Measurements from ENCODE around the gene FARS2. TPM values are rescaled to one million over a fixed set of nuclear protein-coding genes. Genes with fewer than 3 reads are reported as not detected.

The FARS2 gene
- total RNA-seq, 1 experiment from 2014 or later, result 13.8 TPM

DNA sequence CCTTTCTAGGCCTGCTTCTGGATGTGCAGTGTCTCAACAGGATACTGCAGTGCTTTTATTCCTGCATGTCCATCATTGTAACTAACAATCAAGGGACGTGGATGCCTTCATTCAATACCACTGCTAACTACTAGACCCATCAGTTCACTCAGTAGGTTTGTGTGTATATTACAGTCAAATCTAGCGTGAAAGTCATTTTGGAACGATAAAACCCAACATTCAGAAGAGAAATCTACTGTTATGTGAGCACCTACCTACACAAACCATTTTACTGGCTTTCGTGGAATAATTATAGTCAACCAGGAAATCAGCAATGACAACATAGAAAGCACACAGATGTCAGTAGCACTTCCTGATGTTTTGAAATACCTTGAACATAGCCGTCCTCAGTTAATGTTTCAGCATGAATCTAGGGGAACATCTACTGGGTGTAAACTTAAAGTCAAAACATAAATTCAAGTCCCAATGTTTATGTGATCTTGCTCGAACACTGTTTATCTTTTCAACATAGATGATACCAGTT is 270.6 kb downstream of the FARS2 start:
- Histone ChIP-seq H3K79me2 (ENCODE audit: insufficient read depth, low read length) (no peaks in the 10 kb centered on the region), H3K27me3 (ENCODE audit: insufficient read depth, low read length) (no peaks in the 10 kb centered on the region), H2AFZ (ENCODE audit: low read depth, low read length, poor library complexity, severe bottlenecking) (no peak overlapping the region), H3K4me1 (ENCODE audit: control insufficient read depth in 1 of 2, insufficient read depth in 2 of 2, low read length in 2 of 2) (no peaks in the 10 kb centered on the region), H3K4me3 (replicated peaks in 1 of 2; ENCODE audit: low read depth in 1 of 2, low read length in 2 of 2) (no peak overlapping the region), H3K9me2 (ENCODE audit: insufficient read depth) (no peaks in the 10 kb centered on the region), H3K27ac (ENCODE audit: low read depth, low read length) (no peak overlapping the region), H3K36me3 (ENCODE audit: control insufficient read depth in 1 of 2, insufficient read depth in 2 of 2, low read length in 2 of 2) (no peaks in the 10 kb centered on the region), H3K9me3 (ENCODE audit: control insufficient read depth in 1 of 2, insufficient read depth in 1 of 2, low read depth in 1 of 2, low read length in 2 of 2) (no peaks in the 10 kb centered on the region), H4K20me1 (ENCODE audit: insufficient read depth) (no peaks in the 10 kb centered on the region), H3K4me2 (ENCODE audit: low read length) (no peak overlapping the region), H3K9ac (ENCODE audit: low read length) (no peak overlapping the region)
- intact Hi-C loops (cut with micrococcal nuclease), result no loop called here
- DNase-seq (ENCODE audit: low read depth, low spot score), result no peak
- ChIA-PET CTCF (no interaction called here), RAD21 (ENCODE audit: low non-redundant PET in 1 of 2, low total read pairs in 2 of 2, uncharacterized antibody in 2 of 2, unreplicated experiment in 2 of 2) (no interaction called here), POLR2A (no interaction called here)
- BruUV-seq (replicated peaks), result no TSS peak
- TF ChIP-seq, protein P1, sequence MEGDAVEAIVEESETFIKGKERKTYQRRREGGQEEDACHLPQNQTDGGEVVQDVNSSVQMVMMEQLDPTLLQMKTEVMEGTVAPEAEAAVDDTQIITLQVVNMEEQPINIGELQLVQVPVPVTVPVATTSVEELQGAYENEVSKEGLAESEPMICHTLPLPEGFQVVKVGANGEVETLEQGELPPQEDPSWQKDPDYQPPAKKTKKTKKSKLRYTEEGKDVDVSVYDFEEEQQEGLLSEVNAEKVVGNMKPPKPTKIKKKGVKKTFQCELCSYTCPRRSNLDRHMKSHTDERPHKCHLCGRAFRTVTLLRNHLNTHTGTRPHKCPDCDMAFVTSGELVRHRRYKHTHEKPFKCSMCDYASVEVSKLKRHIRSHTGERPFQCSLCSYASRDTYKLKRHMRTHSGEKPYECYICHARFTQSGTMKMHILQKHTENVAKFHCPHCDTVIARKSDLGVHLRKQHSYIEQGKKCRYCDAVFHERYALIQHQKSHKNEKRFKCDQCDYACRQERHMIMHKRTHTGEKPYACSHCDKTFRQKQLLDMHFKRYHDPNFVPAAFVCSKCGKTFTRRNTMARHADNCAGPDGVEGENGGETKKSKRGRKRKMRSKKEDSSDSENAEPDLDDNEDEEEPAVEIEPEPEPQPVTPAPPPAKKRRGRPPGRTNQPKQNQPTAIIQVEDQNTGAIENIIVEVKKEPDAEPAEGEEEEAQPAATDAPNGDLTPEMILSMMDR (IDR thresholded peaks at IDR 0.05 in 2 of 3, conservative IDR thresholded peaks at IDR 0.05 in 1 of 3; ENCODE audit: borderline replicate concordance in 1 of 3, insufficient read depth in 1 of 3, low read depth in 2 of 3, low read length in 2 of 3), result no peak
- TF ChIP-seq POLR2AphosphoS5 (IDR thresholded peaks at IDR 0.05; ENCODE audit: low read depth, low read length), result no peak
- TF ChIP-seq POLR2A (IDR thresholded peaks at IDR 0.05; ENCODE audit: borderline replicate concordance, extremely low read depth, insufficient read depth, insufficient read length), result no peak
- TF ChIP-seq SP1 (IDR thresholded peaks at IDR 0.05; ENCODE audit: low read depth), result no peak
- TF ChIP-seq ZNF274 (IDR thresholded peaks at IDR 0.05; ENCODE audit: low read depth, low read length), result no peak
- no peak for TF ChIP-seq EZH2 (IDR thresholded peaks at IDR 0.05)
- TF ChIP-seq, protein P2, sequence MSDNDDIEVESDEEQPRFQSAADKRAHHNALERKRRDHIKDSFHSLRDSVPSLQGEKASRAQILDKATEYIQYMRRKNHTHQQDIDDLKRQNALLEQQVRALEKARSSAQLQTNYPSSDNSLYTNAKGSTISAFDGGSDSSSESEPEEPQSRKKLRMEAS (IDR thresholded peaks at IDR 0.05), result no peak
- no peak for TF ChIP-seq JUND (IDR thresholded peaks at IDR 0.05)
- TF ChIP-seq CBX3 (IDR thresholded peaks at IDR 0.05; ENCODE audit: low read depth), result no peak
- no peak for TF ChIP-seq CEBPB (IDR thresholded peaks at IDR 0.05; ENCODE audit: low read depth)
- TF ChIP-seq TCF7L2 (IDR thresholded peaks at IDR 0.05; ENCODE audit: borderline replicate concordance, extremely low read depth, insufficient read depth, insufficient read length), result no peak
- no peak for TF ChIP-seq RAD21 (IDR thresholded peaks at IDR 0.05; ENCODE audit: low read depth)
- no peak for TF ChIP-seq EZH2phosphoT487 (IDR thresholded peaks at IDR 0.05; ENCODE audit: borderline replicate concordance)
- TF ChIP-seq, protein P3, sequence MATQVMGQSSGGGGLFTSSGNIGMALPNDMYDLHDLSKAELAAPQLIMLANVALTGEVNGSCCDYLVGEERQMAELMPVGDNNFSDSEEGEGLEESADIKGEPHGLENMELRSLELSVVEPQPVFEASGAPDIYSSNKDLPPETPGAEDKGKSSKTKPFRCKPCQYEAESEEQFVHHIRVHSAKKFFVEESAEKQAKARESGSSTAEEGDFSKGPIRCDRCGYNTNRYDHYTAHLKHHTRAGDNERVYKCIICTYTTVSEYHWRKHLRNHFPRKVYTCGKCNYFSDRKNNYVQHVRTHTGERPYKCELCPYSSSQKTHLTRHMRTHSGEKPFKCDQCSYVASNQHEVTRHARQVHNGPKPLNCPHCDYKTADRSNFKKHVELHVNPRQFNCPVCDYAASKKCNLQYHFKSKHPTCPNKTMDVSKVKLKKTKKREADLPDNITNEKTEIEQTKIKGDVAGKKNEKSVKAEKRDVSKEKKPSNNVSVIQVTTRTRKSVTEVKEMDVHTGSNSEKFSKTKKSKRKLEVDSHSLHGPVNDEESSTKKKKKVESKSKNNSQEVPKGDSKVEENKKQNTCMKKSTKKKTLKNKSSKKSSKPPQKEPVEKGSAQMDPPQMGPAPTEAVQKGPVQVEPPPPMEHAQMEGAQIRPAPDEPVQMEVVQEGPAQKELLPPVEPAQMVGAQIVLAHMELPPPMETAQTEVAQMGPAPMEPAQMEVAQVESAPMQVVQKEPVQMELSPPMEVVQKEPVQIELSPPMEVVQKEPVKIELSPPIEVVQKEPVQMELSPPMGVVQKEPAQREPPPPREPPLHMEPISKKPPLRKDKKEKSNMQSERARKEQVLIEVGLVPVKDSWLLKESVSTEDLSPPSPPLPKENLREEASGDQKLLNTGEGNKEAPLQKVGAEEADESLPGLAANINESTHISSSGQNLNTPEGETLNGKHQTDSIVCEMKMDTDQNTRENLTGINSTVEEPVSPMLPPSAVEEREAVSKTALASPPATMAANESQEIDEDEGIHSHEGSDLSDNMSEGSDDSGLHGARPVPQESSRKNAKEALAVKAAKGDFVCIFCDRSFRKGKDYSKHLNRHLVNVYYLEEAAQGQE (IDR thresholded peaks at IDR 0.05; ENCODE audit: low read depth), result no peak
- TF ChIP-seq YY1 (IDR thresholded peaks at IDR 0.05; ENCODE audit: extremely low read depth, insufficient replicate concordance, low read depth, low read length), result no peak
- no peak for TF ChIP-seq ZFX (IDR thresholded peaks at IDR 0.05)
- TF ChIP-seq, protein P4, sequence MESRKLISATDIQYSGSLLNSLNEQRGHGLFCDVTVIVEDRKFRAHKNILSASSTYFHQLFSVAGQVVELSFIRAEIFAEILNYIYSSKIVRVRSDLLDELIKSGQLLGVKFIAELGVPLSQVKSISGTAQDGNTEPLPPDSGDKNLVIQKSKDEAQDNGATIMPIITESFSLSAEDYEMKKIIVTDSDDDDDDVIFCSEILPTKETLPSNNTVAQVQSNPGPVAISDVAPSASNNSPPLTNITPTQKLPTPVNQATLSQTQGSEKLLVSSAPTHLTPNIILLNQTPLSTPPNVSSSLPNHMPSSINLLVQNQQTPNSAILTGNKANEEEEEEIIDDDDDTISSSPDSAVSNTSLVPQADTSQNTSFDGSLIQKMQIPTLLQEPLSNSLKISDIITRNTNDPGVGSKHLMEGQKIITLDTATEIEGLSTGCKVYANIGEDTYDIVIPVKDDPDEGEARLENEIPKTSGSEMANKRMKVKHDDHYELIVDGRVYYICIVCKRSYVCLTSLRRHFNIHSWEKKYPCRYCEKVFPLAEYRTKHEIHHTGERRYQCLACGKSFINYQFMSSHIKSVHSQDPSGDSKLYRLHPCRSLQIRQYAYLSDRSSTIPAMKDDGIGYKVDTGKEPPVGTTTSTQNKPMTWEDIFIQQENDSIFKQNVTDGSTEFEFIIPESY (IDR thresholded peaks at IDR 0.05; ENCODE audit: extremely low read depth, insufficient replicate concordance, low read length), result no peak
- no peak for TF ChIP-seq SRF (IDR thresholded peaks at IDR 0.05; ENCODE audit: low read depth)
- no peak for TF ChIP-seq ELF1 (IDR thresholded peaks at IDR 0.05; ENCODE audit: borderline replicate concordance, low read depth)
- TF ChIP-seq EGR1 (IDR thresholded peaks at IDR 0.05; ENCODE audit: low read depth), result no peak
- no peak for ATAC-seq

Measured in HCT116 (cell line).